Measurements from ENCODE around the gene CYS1. TPM values are rescaled to one million over a fixed set of nuclear protein-coding genes. Genes with fewer than 3 reads are reported as not detected.

CYS1 gene
- total RNA-seq, 1 donor from 2014 or later = not detected

DNA sequence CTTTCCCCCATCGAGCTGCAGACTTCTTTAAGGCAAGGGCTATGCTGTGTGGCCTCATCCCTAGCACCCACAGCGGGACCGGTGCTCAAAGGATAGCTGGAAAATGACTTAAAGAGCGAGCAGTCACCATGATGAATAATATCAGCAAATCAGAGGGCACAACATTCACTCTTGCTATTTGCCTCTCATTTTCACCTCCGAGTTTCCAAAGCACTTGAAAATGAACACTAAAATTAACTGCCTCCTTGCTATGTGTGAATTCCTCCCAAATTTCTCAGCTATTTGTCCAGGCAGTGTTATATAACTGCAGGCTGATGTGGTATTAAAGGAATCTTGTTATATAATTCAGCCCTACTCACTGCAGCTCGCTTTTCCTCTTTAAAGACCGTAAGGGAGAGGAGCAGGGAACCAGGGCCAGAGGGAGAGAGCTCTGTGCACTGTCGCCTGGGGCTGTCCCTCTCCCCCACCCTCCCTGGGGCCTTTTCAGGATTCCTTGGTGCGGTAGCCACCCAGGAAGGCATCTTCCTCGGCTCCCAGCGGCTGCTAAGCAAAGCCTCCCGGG is 1.4 kb downstream of the CYS1 start:
- H3K27ac Mint-ChIP-seq (ENCODE audit: unreplicated experiment) = no peak overlapping the region
- no peak for DNase-seq (ENCODE audit: low read depth, low spot score)

DNA sequence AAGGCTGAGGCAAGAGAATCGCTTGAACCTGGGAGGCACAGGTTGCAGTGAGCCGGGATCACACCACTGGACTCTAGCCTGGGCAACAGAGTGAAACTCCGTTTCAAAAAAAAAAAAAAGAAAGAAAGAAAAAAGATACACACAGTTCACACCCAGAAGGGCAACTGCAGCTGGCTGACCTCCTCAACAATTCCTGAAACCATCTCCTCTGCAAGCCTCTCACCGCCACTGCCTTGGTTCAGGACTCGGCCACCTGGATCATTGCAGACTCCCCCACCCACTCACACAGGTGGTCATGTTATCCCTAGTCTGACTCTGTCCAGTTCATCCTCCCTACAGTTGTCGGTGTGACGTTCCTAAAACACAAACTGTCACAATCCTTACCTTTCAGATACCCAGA is 2.2 kb downstream of the CYS1 start:
- no peaks in the 10 kb centered on the region for H3K36me3 Mint-ChIP-seq (ENCODE audit: low read depth)
- peaks cover 87% of the 10 kb centered on the region for H3K27me3 Mint-ChIP-seq (ENCODE audit: low read depth)
- no peak for TF ChIP-seq CTCF (conservative IDR thresholded peaks at IDR 0.05)
- peaks cover 4% of the 10 kb centered on the region for H3K4me1 Mint-ChIP-seq
- H3K9me3 Mint-ChIP-seq = no peaks in the 10 kb centered on the region
- H3K27ac Mint-ChIP-seq (ENCODE audit: unreplicated experiment) = no peak overlapping the region
- peak overlapping the region; percentile 3 for H3K4me3 Mint-ChIP-seq
- no peak for DNase-seq (ENCODE audit: low read depth, low spot score)

More for the DNA sequence above, 1.4 kb downstream of the CYS1 start:
- no peaks in the 10 kb centered on the region for H3K9me3 Mint-ChIP-seq
- H3K27me3 Mint-ChIP-seq (ENCODE audit: low read depth) = peaks cover 89% of the 10 kb centered on the region
- no peak for TF ChIP-seq CTCF (conservative IDR thresholded peaks at IDR 0.05)
- H3K36me3 Mint-ChIP-seq (ENCODE audit: low read depth) = no peaks in the 10 kb centered on the region
- peaks cover 4% of the 10 kb centered on the region for H3K4me1 Mint-ChIP-seq
- H3K4me3 Mint-ChIP-seq = peak overlapping the region; percentile 81

- Mint-ChIP-seq H3K9me3 (no peaks in the 10 kb centered on the region), H3K4me3 (no peak overlapping the region), H3K4me1 (peaks cover 4% of the 10 kb centered on the region), H3K27me3 (ENCODE audit: low read depth) (peaks cover 82% of the 10 kb centered on the region), H3K27ac (ENCODE audit: unreplicated experiment) (no peak overlapping the region), H3K36me3 (ENCODE audit: low read depth) (no peaks in the 10 kb centered on the region)
- no peak for TF ChIP-seq CTCF (conservative IDR thresholded peaks at IDR 0.05)
- no peak for DNase-seq (ENCODE audit: low read depth, low spot score)
Measured at GRCh38 chr2:10076988-10077527, 3.2 kb downstream of the CYS1 start.

- Mint-ChIP-seq H3K4me1 (peaks cover 4% of the 10 kb centered on the region), H3K9me3 (no peaks in the 10 kb centered on the region), H3K27ac (ENCODE audit: unreplicated experiment) (no peak overlapping the region), H3K4me3 (no peak overlapping the region), H3K27me3 (ENCODE audit: low read depth) (peaks cover 76% of the 10 kb centered on the region), H3K36me3 (ENCODE audit: low read depth) (no peaks in the 10 kb centered on the region)
- no peak for TF ChIP-seq CTCF (conservative IDR thresholded peaks at IDR 0.05)
- DNase-seq (ENCODE audit: low read depth, low spot score) = no peak
Measured at GRCh38 chr2:10076511-10076910, 3.7 kb downstream of the CYS1 start.

DNA sequence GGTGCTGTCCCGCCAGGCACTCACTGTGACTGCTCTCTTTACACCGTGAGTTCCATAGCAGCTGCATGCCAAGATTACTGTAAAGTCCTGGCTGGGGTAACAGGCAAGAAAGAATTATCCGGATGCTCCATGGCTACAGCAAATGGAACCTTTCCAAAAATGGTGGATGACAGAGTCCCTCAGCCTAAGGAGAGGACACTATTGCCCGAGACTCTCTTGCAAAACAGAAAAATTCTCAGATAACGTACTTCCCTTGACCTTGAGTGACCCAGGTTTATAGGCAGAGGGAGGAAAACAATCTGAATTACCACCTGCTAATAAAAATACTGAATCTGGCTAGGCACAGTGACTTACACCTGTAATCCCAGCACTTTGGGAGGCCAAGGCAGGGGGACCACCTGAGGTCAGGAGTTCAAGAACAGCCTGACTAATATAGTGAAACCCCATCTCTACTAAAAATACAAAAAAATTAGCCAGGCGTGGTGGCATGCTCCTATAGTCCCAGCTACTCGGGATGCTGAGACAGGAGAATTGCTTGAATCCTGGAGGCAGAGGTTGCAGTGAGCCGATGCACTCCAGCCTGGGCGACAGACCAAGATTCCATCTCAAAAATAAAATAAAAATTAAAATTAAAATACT is 4.5 kb downstream of the CYS1 start:
- no peak for TF ChIP-seq CTCF (conservative IDR thresholded peaks at IDR 0.05)

More for the DNA sequence above, 4.5 kb downstream of the CYS1 start:
- no peaks in the 10 kb centered on the region for H3K9me3 Mint-ChIP-seq
- H3K4me3 Mint-ChIP-seq = no peak overlapping the region
- H3K27me3 Mint-ChIP-seq (ENCODE audit: low read depth) = peaks cover 68% of the 10 kb centered on the region
- H3K36me3 Mint-ChIP-seq (ENCODE audit: low read depth) = no peaks in the 10 kb centered on the region
- DNase-seq (ENCODE audit: low read depth, low spot score) = no peak
- no peak overlapping the region for H3K27ac Mint-ChIP-seq (ENCODE audit: unreplicated experiment)
- peaks cover 4% of the 10 kb centered on the region for H3K4me1 Mint-ChIP-seq

Measured in neural crest cell (in vitro differentiated cells).